HG02571 (cell line): Measurements from ENCODE around the gene LAMA3.

ENCODE experiments used
- ATAC-seq: cut with Tn5 transposase; IDR thresholded peaks from one replicate; pipeline ENCODE4 v1.9.1; 2021; ENCODE audit warnings: mild to moderate bottlenecking, moderate library complexity; ENCODE audit not compliant: unreplicated experiment

Gene LAMA3

DNA sequence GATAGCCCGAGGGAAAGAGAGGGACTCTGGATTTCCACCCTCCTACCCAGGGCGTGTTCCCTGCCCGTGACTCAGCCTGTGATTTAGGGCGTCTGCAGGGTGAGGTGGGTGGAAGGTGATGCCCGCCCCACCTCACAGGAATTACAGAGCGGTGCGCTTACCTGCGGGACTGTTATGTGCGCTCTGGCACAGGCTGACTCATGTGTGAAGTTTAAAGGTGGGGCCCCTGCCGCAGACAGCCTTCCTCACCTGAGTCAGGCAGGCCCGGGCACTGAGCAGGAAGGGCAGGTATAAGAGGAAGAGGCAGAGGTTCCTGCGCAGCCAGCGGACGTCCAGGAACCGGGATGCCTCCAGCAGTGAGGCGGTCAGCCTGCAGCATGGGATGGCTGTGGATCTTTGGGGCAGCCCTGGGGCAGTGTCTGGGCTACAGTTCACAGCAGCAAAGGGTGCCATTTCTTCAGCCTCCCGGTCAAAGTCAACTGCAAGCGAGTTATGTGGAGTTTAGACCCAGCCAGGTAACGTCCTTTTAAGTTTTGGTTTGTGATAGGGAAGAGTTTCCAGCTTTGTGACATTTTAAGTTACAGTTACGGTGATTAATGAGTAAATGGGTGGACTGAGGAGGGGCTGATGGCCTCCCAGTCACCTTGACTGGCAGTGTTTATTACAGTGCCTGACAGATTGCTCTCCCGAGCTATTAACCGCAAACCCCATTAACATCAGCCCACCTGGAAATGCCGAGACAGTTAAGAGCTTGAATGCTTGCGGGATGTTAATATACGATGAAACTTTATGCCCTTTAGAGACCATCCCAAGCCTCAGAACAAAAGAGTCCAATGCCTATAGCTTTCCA lies 183.7 kb downstream of the LAMA3 start:
- ATAC-seq, result no peak

GRCh38 chr18:23875966-23876895 lies 187.0 kb downstream of the LAMA3 start:
- ATAC-seq, result no peak

GRCh38 chr18:23876921-23877320 lies 187.7 kb downstream of the LAMA3 start:
- no peak for ATAC-seq

GRCh38 chr18:23877371-23877770 lies 188.1 kb downstream of the LAMA3 start:
- no peak for ATAC-seq

DNA sequence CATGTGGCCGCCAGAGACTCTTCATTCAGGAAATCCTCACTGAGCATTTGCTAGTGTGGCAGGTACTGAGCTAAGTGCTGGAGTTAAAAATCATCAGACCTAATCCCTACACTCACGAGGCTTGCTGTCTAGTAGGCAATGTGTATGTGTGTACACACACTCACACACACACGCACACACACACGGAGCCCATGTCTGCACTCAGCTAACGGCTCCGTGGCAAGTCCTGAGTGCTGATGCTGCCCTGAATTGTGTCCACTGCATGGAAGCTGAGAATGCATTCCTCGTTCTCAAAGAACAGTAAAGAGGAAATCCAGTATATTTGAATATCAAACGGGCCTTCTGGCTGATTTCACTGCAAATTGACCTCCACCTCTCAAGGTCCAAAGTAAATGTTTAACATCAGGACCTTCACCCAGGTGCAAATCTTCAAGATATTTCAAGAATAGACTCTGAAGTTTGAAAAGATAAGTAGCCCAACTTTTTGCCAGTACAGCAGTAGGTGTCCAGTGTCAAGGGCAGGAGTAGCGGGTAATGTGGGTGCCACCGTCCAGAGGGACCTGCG lies 189.2 kb downstream of the LAMA3 start:
- no peak for ATAC-seq

GRCh38 chr18:23879126-23879525 lies 189.9 kb downstream of the LAMA3 start:
- no peak for ATAC-seq

GRCh38 chr18:23879544-23879943 lies 190.3 kb downstream of the LAMA3 start:
- ATAC-seq, result no peak

- ATAC-seq, result no peak
Observed at GRCh38 chr18:23879966-23880565, 190.8 kb downstream of the LAMA3 start.

DNA sequence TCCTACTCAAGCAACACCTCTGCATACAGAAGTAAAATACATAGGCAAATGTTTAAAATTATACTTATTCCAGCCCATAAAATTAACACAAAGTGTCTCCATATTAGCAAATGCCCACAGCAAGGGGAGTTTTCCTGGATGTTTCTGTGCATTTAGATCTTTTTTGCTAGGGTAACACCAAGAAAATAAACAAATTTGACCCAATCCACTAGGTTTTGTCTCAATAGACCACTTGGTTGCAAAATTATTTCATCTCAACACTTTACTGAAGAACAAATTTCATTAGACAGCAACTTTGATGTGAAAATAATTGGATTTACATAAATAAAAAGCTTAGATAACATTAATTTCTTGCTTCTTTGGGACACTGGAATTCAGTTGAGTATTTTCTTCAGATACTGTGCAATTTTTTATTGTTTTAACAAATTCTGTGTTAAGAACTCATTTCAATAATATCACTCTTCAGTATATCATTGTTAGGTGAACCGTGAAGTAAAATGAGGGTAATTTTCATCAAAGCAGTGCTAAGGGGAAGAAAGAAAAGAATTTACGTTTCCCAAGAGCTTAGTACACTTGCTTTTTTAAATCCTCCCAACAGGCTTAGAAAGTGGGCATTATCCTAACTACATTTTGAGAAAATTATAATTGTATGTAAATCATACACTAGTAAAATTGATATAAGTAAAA lies 191.8 kb downstream of the LAMA3 start:
- ATAC-seq, result no peak

- ATAC-seq, result no peak
Observed at GRCh38 chr18:23881778-23882177, 192.5 kb downstream of the LAMA3 start.

DNA sequence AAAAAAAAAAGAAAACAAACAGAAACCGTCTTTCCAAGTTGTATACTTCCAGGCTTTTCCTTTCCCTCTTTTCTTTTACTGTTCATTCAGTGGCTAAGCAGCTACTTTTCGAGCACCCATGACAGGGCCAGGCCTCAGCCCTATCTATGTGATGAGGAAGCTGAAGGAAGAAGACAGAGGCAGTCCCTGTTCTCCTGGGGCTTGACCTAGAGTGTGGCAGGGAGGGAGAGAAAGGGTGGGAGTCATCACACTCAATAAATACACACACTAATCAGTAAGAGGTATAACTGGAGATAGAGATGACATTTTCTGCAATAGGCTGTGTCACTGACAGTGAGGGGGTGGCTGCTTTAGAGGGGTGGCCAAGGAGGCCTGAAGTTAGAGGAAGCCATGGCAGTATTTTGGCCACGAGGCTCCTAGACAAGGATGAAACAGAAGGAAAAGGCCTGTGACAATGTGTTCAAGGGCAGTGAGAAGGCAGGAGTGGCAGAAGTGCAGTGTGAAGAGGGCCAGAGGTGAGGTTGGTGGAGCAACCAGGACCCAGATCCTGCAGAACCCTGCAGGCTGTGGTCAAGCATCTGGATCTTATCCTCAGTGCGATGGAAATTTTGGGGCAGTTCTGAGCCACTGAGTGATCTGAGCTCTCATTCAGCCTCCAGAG lies 193.5 kb downstream of the LAMA3 start:
- ATAC-seq, result no peak

- no peak for ATAC-seq
Observed at GRCh38 chr18:23883277-23883790, 194.1 kb downstream of the LAMA3 start.

- no peak for ATAC-seq
Observed at GRCh38 chr18:23884681-23885375, 195.6 kb downstream of the LAMA3 start.

GRCh38 chr18:23885750-23886149 lies 196.5 kb downstream of the LAMA3 start:
- ATAC-seq, result no peak

GRCh38 chr18:23887035-23887434 lies 197.8 kb downstream of the LAMA3 start:
- ATAC-seq, result no peak

DNA sequence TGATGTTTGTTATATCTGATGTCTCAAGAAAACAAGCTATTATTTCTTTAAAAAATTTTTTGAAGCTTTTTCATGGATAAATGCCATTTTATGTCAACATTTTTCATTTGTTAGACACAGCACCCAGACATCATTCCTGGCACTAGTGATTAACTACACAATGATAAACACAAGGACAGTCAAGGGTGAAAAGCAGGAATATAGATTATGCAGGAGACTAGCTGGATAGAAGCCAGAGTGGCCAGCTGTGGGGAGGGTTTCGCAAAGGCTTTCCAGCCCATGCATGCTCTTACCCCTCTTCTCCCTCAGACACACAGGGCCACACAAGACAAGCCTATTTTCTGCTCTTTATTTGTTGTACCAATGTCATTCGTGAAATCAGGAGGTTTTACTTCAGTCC lies 198.2 kb downstream of the LAMA3 start:
- ATAC-seq, result no peak

- ATAC-seq, result no peak
Observed at GRCh38 chr18:23888881-23889280, 199.6 kb downstream of the LAMA3 start.

GRCh38 chr18:23889907-23890306 lies 200.7 kb downstream of the LAMA3 start:
- no peak for ATAC-seq

GRCh38 chr18:23890589-23890988 lies 201.3 kb downstream of the LAMA3 start:
- ATAC-seq, result no peak
